Left colon (tissue), 2 donors: ENCODE data around the gene CRISP3. TPM values are rescaled to one million over a fixed set of nuclear protein-coding genes. Genes with fewer than 3 reads are reported as not detected.

Source experiments
- ATAC-seq: fragments of 200-7000 bp; cut with Tn5 transposase; one replicate; pipeline ENCODE4 v1.9.1; 2020; ENCODE audit warnings: mild to moderate bottlenecking, moderate library complexity
- DNase-seq, 2 donors: peaks; one replicate each; pipeline ENCODE4 v3.0.0-alpha.2; 2020
- intact Hi-C, 2 donors: fragments of 100-400 bp; cut with DNase I in 1 of 2; cut with micrococcal nuclease in 1 of 2; formaldehyde crosslinking; loops; one replicate each; pipeline versions ENCODE4 v1.11.2 to v1.14.0; 2022; cut with DNase I, micrococcal nuclease
- total RNA-seq, 2 donors: library from RNA; stranded (reverse); fragmentation: NEBNext Ultra II Directional; extraction: Animal tissue kit (Norgen Biotek cat#: 25700); gene quantifications; one replicate each; pipeline ENCODE4 v1.2.1, GENCODE V29; 2021
- donor health status: DM: no; HTN: no; CAD: no.
- donor health status: DM: yes; HTN: yes; CAD: no.

The CRISP3 gene
- total RNA-seq, 2 donors from 2014 or later = not detected

GRCh38 chr6:49698478-49698877 is 45.7 kb downstream of the CRISP3 start:
- ATAC-seq (no peak), DNase-seq (no peak)
- intact Hi-C loops = no loop called here

GRCh38 chr6:49693512-49693911 is 50.7 kb downstream of the CRISP3 start:
- DNase-seq (no peak), ATAC-seq (no peak)
- intact Hi-C loops = no loop called here

GRCh38 chr6:49692534-49692933 is 51.7 kb downstream of the CRISP3 start:
- DNase-seq (no peak), ATAC-seq (no peak)
- intact Hi-C loops = no loop called here

Other genes with a start within 250 kb of the CRISP3 start
- gene GLYATL3, start 244.5 kb downstream of the CRISP3 start, total RNA-seq = under 1 TPM in 1 of 2 donors, not detected in 1; 0.22 TPM
- 10 to 100 TPM in 1 of 2 donors, 1 to 10 TPM in 1; 7.6 to 11.6 TPM for gene C6orf141, start 193.7 kb downstream of the CRISP3 start, total RNA-seq
- not detected for gene RHAG, start 107.5 kb downstream of the CRISP3 start, total RNA-seq
- not detected for gene CRISP2, start 30.8 kb downstream of the CRISP3 start, total RNA-seq
- not detected for gene PGK2, start 42.9 kb upstream of the CRISP3 start, total RNA-seq
- gene CRISP1, start 122.1 kb upstream of the CRISP3 start, total RNA-seq = not detected
- gene DEFB114, start 219.8 kb upstream of the CRISP3 start, total RNA-seq = not detected
- not detected for gene DEFB113, start 225.2 kb upstream of the CRISP3 start, total RNA-seq